8988T (cell line): ENCODE data around the gene REM2.

Source experiments
- DNase-seq: peaks from one replicate; pipeline ENCODE4 v3.0.0; 2011

REM2 gene

DNA sequence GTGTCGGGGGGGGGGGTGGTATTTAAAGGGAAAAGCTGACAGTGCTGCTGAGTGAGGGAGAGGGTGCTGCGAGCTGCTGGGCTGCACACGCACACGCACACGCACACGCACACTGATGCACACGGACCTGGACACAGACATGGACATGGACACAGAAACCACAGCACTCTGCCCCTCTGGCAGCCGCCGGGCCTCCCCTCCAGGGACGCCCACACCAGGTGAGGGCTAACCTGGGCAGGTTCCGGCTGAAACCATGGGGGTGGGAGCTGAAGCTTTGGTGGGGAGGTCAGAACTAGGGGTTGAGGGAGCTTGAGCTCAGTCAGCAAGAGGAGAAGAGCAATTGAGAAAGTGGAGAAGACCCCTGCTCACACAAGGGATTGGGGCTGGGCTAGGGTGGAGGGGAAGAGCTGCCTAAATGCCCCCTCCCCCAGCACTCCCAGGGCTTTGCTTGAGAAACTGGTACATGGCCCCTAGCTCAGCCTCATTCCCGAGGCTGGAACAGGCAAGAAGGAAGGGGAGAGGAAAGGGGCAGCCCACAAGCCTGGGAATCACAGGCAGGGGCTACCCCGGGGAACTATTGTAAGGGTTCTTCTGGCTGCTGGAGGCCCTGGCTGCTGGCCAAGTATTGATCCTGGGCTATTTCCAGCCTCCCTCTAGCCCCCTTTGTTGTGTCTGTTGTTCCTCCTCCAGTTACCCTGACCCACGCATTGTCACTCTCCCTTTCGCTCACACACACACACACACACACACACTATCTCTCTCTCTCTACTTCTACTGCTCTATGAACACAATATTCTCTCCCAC, at the start of gene REM2:
Gene REM2 (plus strand): TSS at position 50 of the 804 bp plus-strand sequence. CDS start 66 bp downstream, at position 116.
- no peak for DNase-seq

- DNase-seq = no peak
Measured at GRCh38 chr14:22835505-22835904, 47.5 kb upstream of the REM2 start.

DNA sequence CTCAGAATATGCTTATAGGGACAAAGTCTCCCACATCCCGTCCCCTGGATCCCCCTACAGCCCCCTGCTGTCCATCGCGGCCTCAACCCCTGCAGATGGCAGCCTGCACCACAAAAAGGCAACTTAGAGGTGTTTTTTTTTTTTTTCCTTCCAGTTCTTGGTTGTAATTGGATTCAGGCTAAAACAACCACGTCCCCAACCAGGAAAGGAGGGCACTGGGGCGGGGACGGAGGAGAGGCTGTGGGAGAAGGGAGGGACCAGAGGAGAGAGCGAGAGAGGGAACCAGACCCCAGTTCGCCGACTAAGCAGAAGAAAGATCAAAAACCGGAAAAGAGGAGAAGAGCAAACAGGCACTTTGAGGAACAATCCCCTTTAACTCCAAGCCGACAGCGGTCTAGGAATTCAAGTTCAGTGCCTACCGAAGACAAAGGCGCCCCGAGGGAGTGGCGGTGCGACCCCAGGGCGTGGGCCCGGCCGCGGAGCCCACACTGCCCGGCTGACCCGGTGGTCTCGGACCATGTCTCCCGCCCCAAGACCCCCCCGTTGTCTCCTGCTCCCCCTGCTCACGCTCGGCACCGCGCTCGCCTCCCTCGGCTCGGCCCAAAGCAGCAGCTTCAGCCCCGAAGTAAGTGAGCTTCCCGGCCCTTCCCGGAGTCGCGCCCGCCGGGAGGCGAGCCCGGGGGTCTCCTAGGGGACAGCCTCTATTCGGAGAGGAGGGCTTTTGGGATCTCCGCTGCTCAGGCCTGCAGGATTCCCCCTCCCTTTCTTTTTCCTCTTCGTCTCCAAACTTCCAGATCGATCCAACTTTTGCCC, 46.5 kb upstream of the REM2 start, which contains the start of gene MMP14:
Gene MMP14 (plus strand): TSS at position 285 of the 813 bp plus-strand sequence. CDS start 233 bp downstream, at position 518.
- DNase-seq = no peak

- DNase-seq = no peak
Measured at GRCh38 chr14:22837114-22837749, 45.8 kb upstream of the REM2 start.

DNA sequence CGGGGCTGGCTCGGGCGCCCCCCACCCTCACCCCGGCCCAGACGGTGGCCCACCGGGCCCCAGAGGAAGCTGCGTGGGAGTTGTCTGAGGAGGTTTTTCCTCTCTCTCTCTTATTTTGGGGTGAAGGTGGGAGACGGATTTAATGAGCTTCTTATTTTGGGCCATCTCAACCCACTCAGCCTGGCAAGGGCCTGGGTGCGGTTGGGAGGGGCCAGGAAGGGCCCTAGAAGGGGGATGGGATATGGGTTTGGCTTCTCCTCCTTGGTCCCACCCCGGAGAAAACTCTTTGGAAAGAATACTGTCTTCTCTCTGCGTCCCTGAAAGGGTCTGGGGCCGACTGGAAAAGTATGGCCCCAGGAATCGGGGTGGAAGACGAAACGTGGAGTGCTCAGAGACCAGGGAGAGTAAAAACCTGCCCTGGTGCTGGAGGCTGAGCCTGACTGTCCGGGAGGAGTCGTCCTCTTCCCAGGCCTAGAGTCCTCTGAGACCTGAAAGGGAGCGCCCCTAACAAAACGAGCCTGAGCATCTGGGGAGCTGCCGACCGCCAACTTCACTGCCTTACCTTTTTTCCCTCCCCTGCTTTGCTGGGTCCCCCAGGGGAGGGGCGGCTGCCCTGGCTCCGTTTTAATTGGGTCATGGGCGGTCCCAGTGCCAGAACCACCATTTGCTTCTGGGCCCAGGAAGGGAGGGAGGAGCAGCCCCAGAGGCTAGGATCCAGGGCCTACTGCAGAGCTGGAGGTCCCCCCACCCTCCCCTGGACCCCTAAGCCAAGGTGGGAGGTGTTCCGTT, 45.1 kb upstream of the REM2 start:
- DNase-seq = no peak

GRCh38 chr14:22838631-22839041, 44.4 kb upstream of the REM2 start:
- DNase-seq = no peak

DNA sequence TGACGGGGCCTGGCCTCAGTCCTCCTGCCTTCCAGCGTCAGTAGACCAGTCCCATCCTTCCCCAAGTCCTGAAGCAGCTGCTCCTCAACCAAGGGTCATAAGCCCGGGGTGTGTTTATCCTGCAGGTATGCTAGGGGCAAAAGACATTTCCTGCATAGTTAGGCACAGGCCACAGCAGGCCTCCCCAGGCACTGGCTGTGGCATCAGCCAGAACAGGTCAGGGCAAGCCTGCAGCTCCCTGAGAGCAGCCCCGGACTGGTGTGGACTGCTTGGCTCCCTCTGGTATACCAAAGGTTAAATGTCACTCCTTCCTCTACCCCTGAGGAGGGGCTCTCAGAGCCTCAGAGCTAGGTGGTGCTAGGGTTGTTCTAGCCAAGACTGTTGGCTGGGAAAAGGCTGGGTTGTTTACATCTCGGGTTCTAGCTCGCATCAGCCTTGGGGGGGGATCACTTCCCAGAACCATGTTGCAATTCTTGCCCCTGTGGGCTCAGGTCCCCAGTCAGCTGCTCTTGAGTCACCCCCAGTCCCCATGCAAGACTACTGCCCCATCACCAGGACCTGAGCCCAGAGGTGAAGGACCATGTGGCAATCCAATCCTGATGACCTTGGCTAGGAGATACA, 43.8 kb upstream of the REM2 start:
- no peak for DNase-seq

- no peak for DNase-seq
Measured at GRCh38 chr14:22841311-22841710, 41.7 kb upstream of the REM2 start.

DNA sequence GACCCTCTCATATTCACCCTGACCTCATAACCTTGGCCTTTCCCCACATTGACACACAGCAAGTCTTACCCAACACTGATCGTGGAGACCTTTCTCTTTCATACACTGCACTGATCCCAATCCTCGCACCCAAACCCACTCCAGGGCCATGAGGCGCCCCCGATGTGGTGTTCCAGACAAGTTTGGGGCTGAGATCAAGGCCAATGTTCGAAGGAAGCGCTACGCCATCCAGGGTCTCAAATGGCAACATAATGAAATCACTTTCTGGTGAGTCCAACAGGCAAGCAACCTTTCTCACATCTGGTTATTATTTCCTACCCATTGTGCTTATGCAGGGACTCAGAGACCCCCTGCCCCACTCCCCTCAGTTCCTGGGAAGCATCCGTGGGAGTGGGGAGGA, 41.3 kb upstream of the REM2 start:
- DNase-seq = no peak

DNA sequence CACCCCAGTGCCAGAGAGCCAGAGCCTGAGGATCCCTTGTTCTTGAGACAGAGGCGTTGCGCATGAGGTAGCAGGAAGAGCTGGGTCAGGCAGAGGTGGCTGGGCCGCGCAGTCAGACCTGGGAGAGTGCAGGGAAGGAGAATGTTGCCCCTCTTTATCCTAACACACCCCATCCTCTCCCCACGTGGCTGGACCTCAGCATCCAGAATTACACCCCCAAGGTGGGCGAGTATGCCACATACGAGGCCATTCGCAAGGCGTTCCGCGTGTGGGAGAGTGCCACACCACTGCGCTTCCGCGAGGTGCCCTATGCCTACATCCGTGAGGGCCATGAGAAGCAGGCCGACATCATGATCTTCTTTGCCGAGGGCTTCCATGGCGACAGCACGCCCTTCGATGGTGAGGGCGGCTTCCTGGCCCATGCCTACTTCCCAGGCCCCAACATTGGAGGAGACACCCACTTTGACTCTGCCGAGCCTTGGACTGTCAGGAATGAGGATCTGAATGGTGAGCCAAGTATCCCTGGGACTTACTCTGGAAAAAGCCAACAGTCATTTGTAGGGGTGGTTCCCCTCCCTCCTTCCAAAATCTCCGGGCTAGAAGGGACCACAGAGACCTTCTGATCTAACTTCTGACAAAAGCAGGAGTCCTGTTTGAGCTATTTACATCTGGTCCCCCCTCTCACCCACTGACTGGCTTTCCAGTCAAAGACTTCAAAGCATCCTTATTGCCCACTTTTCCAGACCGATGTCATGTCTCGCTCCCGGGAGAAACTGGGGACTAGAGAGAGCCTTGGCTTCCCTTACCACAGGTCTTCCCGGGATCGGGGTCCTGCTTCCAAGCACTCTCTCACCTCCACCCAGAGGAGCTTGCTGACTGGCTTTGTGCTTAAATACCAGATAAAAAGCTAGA, 40.6 kb upstream of the REM2 start:
- DNase-seq = no peak

- no peak for DNase-seq
Measured at GRCh38 chr14:22843123-22843925, 39.7 kb upstream of the REM2 start.

DNA sequence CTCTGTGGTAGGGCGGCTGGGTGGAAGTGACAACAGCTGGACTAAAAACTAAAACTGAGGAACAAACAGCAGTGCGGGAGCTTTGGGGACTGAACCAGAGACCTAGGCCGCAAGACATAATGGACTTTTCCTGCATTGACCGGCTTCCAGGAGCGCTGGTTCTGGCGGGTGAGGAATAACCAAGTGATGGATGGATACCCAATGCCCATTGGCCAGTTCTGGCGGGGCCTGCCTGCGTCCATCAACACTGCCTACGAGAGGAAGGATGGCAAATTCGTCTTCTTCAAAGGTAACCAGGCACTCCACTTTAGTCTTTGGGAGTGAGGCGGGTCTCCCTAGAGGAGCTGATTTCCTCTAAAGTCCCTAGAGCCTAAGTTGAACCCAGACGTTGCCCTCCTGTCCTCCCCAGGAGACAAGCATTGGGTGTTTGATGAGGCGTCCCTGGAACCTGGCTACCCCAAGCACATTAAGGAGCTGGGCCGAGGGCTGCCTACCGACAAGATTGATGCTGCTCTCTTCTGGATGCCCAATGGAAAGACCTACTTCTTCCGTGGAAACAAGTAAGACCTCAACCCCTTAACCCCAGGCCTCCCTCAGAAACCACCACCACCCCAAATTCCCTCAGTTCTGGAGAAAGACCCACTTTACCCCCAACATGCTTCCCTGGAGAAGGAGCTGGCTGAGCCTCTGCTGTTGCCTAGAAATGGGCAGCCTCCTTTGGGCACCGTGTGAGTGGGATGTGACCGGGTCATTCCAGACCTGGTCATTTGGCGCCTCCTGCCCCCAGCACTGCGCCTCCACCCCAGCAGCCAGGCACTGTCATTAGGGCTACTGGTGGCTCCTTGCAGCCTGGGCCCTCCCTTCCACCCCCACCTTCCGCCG, 38.6 kb upstream of the REM2 start:
- no peak for DNase-seq

- DNase-seq = no peak
Measured at GRCh38 chr14:22845103-22845394, 38.0 kb upstream of the REM2 start.

DNA sequence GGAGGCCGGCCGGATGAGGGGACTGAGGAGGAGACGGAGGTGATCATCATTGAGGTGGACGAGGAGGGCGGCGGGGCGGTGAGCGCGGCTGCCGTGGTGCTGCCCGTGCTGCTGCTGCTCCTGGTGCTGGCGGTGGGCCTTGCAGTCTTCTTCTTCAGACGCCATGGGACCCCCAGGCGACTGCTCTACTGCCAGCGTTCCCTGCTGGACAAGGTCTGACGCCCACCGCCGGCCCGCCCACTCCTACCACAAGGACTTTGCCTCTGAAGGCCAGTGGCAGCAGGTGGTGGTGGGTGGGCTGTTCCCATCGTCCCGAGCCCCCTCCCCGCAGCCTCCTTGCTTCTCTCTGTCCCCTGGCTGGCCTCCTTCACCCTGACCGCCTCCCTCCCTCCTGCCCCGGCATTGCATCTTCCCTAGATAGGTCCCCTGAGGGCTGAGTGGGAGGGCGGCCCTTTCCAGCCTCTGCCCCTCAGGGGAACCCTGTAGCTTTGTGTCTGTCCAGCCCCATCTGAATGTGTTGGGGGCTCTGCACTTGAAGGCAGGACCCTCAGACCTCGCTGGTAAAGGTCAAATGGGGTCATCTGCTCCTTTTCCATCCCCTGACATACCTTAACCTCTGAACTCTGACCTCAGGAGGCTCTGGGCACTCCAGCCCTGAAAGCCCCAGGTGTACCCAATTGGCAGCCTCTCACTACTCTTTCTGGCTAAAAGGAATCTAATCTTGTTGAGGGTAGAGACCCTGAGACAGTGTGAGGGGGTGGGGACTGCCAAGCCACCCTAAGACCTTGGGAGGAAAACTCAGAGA, 37.0 kb upstream of the REM2 start:
- no peak for DNase-seq

DNA sequence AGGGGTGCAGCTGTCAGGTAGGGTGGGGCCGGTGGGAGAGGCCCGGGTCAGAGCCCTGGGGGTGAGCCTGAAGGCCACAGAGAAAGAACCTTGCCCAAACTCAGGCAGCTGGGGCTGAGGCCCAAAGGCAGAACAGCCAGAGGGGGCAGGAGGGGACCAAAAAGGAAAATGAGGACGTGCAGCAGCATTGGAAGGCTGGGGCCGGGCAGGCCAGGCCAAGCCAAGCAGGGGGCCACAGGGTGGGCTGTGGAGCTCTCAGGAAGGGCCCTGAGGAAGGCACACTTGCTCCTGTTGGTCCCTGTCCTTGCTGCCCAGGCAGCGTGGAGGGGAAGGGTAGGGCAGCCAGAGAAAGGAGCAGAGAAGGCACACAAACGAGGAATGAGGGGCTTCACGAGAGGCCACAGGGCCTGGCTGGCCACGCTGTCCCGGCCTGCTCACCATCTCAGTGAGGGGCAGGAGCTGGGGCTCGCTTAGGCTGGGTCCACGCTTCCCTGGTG, 36.2 kb upstream of the REM2 start:
- DNase-seq = no peak

DNA sequence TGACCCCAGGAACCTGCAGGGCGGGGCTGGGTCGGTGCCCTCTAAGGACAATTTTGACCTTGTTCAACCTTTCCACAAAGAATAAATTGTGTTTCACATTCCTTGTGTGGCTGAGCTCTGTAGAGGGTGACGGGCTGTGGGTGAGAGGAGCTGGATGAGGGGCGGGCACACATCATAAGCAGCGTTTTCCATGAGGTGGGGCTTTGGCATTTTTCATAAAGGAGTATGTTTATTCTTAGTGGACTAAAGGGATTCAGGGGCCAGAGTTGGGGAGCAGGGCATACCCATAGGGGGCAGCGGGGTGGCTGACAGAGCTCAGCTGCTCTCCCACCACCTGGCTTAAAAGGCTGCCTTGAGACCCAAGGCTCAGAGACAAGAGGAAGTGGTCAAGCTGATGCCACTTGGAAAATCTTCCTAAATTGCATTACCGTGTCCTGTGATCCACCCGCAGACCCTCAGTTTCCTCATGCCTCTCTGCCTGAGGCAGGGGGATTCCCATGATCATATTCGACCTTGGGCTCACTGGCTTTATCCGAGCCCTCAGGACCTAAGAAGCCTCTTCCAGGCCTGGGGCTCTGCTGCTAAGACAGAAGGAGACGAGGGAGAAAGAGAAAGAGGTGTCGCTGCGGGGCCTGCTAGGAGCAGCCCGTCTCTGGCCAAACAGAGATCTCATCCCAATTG, 35.2 kb upstream of the REM2 start:
- no peak for DNase-seq

DNA sequence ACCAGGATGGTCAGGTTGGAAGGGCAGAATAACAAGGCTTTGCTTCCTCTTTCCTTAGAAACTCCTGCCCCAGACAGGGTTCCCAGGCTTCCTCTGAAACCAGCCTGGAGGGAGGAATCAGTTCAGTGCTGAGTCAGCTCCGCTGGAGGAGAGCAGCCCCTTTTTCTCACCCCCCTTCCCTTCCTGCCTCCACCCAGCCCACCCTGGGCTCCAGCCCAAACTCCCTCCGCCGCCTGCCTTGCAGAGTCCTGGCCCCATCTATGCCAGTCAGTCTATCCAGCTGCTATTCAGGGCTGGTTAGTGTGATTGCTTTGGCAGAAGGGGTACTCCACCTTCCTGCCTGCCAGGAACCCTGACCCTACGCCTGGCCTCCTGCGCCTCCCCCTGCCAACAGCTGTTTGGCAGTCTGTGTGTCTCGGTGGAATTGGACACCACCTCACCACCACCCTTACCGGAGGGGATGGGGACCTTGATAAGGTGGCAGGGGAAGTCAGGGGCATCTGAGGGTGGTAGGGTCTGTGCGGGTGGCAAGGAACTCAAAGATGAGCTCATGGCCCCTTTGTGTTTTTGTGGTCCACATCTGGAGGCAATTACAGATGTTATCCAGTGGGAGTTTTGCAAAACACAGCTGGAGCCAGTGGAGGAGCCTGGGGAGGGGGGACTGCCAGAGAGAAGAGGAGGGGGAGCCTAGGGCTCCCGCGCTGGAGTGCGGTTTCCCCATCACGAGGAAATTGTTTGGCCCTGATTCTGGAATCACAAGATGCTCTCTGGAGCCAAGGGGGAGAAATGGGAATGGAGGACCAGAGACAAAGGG, 34.5 kb upstream of the REM2 start:
- DNase-seq = peak; percentile 14
